Measurements from ENCODE around the gene VSIG1. TPM values are rescaled to one million over a fixed set of nuclear protein-coding genes. Genes with fewer than 3 reads are reported as not detected.

Gene VSIG1
- total RNA-seq, 1 donor from 2014 or later, result 0.29 TPM

- TF ChIP-seq CTCF (IDR thresholded peaks at IDR 0.05; ENCODE audit: insufficient read depth, low read length, poor library complexity, severe bottlenecking), result no peak
- H3K4me3 ChIP-seq (ENCODE audit: low read depth, low read length), result no peak overlapping the region
- no peak for DNase-seq (ENCODE audit: low read depth)
- no peaks in the 10 kb centered on the region for H3K36me3 ChIP-seq (ENCODE audit: control insufficient read depth, insufficient read depth, low read length)
- H3K27me3 ChIP-seq (ENCODE audit: control insufficient read depth, insufficient read depth, low read length), result no peaks in the 10 kb centered on the region
Measured at GRCh38 chrX:108123591-108124366, 78.9 kb downstream of the VSIG1 start.

GRCh38 chrX:108126661-108127060 lies 81.8 kb downstream of the VSIG1 start:
- Histone ChIP-seq H3K4me3 (ENCODE audit: low read depth, low read length) (no peak overlapping the region), H3K36me3 (ENCODE audit: control insufficient read depth, insufficient read depth, low read length) (no peaks in the 10 kb centered on the region), H3K27me3 (ENCODE audit: control insufficient read depth, insufficient read depth, low read length) (no peaks in the 10 kb centered on the region)
- DNase-seq (ENCODE audit: low read depth), result no peak
- TF ChIP-seq CTCF (IDR thresholded peaks at IDR 0.05; ENCODE audit: insufficient read depth, low read length, poor library complexity, severe bottlenecking), result no peak

DNA sequence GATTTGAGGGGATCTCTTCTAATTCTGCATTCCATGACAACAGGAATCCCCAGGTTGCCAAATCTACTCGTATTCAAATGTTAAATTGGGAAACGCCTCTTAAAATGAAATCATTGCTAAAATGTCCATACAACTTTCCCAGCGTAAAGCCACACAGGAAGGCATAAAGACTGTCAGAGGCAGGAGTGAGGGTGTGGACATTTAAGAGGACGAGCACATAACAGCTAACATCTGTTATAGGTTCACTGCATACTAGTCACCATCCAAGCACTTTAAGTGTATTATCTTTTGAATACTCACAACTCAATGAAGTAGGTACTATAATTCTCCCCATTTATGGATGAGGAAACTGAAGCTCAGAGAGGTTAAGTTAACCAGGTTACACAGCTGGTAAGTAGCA lies 82.3 kb downstream of the VSIG1 start:
- no peaks in the 10 kb centered on the region for H3K36me3 ChIP-seq (ENCODE audit: control insufficient read depth, insufficient read depth, low read length)
- no peaks in the 10 kb centered on the region for H3K27me3 ChIP-seq (ENCODE audit: control insufficient read depth, insufficient read depth, low read length)
- no peak for TF ChIP-seq CTCF (IDR thresholded peaks at IDR 0.05; ENCODE audit: insufficient read depth, low read length, poor library complexity, severe bottlenecking)
- no peak for DNase-seq (ENCODE audit: low read depth)
- H3K4me3 ChIP-seq (ENCODE audit: low read depth, low read length), result no peak overlapping the region

Other genes starting within 250 kb of the VSIG1 start
- gene MID2, start 219.2 kb upstream of the VSIG1 start, total RNA-seq, result 14.2 and 18.6 TPM in 2 replicates
- gene TEX13B, start 62.7 kb upstream of the VSIG1 start, total RNA-seq, result not detected in 2 replicates
- 44.6 and 45.1 TPM in 2 replicates for gene PSMD10, start 46.5 kb downstream of the VSIG1 start, total RNA-seq
- gene ATG4A, start 46.7 kb downstream of the VSIG1 start, total RNA-seq, result 8.1 and 10.0 TPM in 2 replicates